HepG2 (cell line): Measurements from ENCODE around the gene ABCC10. TPM values are rescaled to one million over a fixed set of nuclear protein-coding genes. Genes with fewer than 3 reads are reported as not detected.

Experiments
- REXO4 ChIP-seq: sonication (generic); formaldehyde crosslinking; IDR thresholded peaks from 2 replicates; pipeline ENCODE4 v1.8.0; 2022; ENCODE audit warnings: missing genetic modification reagents, mild to moderate bottlenecking, borderline replicate concordance
- ZMYM2 ChIP-seq: sonication (generic); formaldehyde crosslinking; IDR thresholded peaks from 2 replicates; pipeline ENCODE4 v1.8.0; 2022; ENCODE audit warnings: mild to moderate bottlenecking, missing genetic modification reagents
- ZNF883 ChIP-seq: sonication (generic); formaldehyde crosslinking; IDR thresholded peaks from 2 replicates; pipeline ENCODE4 v1.5.1; 2020; ENCODE audit warnings: mild to moderate bottlenecking, missing genetic modification reagents; ENCODE audit errors: not compliant biosample characterization
- polyA plus RNA-seq, 8 experiments: library from polyadenylated mRNA; depleted of rRNA in 3 of 8; stranded (reverse) in 7 of 8; unstranded in 1 of 8; fragments of >200 nt; fragmentation: Illumina TruSeq in 4 of 8; extraction: Trizol in 4 of 8; gene quantifications; 2 replicates each; pipeline versions ENCODE4 v1.2.1 to v1.2.3, GENCODE V29; 2011 to 2016; ENCODE audit warnings: low read depth in 4 of 8, missing spikeins in 1 of 8, mixed read lengths in 1 of 8; ENCODE audit not compliant: insufficient read depth in 1 of 8
- total RNA-seq, 5 experiments: library from RNA; depleted of rRNA; stranded (reverse); fragments of >200 nt; fragmentation: Illumina TruSeq; extraction: Trizol; gene quantifications; 2 replicates each; pipeline ENCODE4 v1.2.3, GENCODE V29; 2016; ENCODE audit warnings: low read depth in 1 of 5
- TF ChIP-seq, protein P1 (sequence below): sonication (generic); formaldehyde crosslinking; IDR thresholded peaks from 2 replicates; pipeline ENCODE4 v1.4.0; 2020; ENCODE audit warnings: mild to moderate bottlenecking, missing genetic modification reagents
- TF ChIP-seq, protein P2 (sequence below): sonication (generic); formaldehyde crosslinking; IDR thresholded peaks from 2 replicates; pipeline ENCODE4 v1.4.0; 2020; ENCODE audit warnings: missing genetic modification reagents, mild to moderate bottlenecking, borderline replicate concordance
- TF ChIP-seq, protein P3 (sequence below): sonication (generic); formaldehyde crosslinking; IDR thresholded peaks from one replicate; pipeline ENCODE4 v1.5.1; 2020; ENCODE audit warnings: mild to moderate bottlenecking, missing genetic modification reagents; ENCODE audit errors: not compliant biosample characterization

Gene ABCC10
- total and polyA plus RNA-seq, 2 of the 13 experiments (the other 11 are each of a cell fraction or from before 2014, with no cell fraction given), result 16.0 to 24.3 TPM

DNA sequence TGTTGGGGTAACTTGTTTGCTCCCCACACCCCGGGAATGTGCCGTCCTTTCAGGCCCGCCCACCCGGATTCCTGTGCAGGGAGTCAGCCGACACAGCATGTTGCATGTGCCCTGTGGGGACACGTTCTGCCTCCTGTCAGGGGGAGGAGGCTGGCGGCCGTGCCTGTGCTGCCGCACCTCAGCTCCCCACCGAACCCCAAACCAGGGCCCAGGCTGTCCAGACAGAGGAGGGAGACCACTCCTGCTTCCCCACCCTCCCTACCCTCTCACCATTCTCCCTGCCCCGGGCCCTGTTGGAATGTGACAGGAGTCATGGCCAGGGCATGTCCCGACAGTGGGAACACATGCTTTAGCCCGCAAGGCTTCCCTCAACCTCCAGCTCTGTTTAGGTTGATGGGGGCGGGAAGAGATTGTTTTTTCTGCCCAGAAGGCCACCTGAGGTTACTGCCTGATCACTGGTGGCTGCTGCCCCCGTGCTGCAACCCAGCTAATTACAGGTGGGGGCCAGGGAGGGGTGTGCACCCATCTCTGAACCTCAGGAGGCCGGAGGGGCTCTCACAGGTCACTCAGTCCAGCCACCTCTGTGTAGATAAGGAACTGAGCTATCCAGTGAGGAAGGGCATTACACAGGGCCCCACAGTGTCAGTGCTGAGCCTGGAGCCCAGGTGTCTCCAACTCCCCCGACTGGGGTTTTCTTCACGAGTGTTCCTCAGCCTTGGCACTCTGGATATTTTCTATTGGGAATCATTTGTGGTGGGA lies 69.2 kb downstream of the ABCC10 start (continued):
- TF ChIP-seq, protein P1, sequence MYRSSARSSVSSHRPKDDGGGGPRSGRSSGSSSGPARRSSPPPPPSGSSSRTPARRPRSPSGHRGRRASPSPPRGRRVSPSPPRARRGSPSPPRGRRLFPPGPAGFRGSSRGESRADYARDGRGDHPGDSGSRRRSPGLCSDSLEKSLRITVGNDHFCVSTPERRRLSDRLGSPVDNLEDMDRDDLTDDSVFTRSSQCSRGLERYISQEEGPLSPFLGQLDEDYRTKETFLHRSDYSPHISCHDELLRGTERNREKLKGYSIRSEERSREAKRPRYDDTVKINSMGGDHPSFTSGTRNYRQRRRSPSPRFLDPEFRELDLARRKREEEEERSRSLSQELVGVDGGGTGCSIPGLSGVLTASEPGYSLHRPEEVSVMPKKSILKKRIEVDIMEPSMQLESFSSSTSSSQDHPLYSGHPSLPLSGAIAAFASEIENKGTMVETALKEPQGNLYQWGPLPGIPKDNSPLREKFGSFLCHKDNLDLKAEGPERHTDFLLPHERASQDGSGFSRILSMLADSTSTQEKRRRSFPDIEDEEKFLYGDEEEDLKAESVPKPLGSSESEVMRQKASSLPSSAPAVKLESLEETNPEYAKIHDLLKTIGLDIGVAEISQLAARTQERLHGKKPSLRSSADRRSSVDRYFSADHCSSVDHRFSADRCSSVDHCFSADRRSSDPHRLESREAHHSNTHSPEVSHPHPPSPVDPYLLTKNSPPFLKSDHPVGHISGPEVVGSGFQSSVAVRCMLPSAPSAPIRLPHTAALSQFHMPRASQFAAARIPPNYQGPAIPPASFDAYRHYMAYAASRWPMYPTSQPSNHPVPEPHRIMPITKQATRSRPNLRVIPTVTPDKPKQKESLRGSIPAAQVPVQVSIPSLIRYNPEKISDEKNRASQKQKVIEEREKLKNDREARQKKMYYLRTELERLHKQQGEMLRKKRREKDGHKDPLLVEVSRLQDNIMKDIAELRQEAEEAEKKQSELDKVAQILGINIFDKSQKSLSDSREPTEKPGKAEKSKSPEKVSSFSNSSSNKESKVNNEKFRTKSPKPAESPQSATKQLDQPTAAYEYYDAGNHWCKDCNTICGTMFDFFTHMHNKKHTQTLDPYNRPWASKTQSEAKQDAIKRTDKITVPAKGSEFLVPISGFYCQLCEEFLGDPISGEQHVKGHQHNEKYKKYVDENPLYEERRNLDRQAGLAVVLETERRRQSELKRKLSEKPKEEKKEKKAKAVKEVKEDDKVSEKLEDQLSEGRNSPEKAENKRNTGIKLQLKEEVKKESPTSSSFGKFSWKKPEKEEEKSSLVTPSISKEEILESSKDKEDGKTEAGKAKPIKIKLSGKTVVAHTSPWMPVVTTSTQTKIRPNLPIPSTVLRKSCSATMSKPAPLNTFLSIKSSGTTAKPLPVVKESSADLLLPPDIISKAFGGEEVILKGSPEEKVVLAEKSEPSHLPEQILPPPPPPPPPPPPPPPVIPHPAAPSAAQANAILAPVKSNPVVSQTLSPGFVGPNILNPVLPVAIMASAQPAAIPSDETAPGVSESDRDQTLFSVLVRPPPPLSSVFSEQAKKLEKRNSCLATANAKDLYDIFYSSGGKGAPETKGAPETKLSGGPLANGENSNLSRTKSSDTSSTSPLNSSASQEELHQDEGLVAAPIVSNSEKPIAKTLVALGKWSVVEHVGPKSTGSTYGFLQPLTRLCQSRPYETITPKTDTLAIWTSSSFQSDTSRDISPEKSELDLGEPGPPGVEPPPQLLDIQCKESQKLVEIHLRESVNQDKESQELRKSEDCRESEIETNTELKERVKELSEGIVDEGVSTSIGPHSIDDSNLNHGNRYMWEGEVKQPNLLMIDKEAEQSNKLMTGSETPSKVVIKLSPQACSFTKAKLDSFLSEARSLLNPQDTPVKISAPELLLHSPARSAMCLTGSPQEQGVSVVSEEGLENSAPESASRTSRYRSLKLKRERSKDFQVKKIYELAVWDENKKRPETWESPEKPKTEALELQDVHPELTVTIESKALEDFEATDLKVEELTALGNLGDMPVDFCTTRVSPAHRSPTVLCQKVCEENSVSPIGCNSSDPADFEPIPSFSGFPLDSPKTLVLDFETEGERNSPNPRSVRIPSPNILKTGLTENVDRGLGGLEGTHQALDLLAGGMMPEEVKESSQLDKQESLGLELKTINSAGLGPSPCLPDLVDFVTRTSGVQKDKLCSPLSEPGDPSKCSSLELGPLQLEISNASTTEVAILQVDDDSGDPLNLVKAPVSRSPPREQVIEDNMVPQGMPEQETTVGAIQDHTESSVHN (CRISPR knock-in tag), result no peak
- TF ChIP-seq ZMYM2 (CRISPR knock-in tag), result no peak
- TF ChIP-seq, protein P2, sequence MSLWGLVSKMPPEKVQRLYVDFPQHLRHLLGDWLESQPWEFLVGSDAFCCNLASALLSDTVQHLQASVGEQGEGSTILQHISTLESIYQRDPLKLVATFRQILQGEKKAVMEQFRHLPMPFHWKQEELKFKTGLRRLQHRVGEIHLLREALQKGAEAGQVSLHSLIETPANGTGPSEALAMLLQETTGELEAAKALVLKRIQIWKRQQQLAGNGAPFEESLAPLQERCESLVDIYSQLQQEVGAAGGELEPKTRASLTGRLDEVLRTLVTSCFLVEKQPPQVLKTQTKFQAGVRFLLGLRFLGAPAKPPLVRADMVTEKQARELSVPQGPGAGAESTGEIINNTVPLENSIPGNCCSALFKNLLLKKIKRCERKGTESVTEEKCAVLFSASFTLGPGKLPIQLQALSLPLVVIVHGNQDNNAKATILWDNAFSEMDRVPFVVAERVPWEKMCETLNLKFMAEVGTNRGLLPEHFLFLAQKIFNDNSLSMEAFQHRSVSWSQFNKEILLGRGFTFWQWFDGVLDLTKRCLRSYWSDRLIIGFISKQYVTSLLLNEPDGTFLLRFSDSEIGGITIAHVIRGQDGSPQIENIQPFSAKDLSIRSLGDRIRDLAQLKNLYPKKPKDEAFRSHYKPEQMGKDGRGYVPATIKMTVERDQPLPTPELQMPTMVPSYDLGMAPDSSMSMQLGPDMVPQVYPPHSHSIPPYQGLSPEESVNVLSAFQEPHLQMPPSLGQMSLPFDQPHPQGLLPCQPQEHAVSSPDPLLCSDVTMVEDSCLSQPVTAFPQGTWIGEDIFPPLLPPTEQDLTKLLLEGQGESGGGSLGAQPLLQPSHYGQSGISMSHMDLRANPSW, result no peak
- TF ChIP-seq, protein P3, sequence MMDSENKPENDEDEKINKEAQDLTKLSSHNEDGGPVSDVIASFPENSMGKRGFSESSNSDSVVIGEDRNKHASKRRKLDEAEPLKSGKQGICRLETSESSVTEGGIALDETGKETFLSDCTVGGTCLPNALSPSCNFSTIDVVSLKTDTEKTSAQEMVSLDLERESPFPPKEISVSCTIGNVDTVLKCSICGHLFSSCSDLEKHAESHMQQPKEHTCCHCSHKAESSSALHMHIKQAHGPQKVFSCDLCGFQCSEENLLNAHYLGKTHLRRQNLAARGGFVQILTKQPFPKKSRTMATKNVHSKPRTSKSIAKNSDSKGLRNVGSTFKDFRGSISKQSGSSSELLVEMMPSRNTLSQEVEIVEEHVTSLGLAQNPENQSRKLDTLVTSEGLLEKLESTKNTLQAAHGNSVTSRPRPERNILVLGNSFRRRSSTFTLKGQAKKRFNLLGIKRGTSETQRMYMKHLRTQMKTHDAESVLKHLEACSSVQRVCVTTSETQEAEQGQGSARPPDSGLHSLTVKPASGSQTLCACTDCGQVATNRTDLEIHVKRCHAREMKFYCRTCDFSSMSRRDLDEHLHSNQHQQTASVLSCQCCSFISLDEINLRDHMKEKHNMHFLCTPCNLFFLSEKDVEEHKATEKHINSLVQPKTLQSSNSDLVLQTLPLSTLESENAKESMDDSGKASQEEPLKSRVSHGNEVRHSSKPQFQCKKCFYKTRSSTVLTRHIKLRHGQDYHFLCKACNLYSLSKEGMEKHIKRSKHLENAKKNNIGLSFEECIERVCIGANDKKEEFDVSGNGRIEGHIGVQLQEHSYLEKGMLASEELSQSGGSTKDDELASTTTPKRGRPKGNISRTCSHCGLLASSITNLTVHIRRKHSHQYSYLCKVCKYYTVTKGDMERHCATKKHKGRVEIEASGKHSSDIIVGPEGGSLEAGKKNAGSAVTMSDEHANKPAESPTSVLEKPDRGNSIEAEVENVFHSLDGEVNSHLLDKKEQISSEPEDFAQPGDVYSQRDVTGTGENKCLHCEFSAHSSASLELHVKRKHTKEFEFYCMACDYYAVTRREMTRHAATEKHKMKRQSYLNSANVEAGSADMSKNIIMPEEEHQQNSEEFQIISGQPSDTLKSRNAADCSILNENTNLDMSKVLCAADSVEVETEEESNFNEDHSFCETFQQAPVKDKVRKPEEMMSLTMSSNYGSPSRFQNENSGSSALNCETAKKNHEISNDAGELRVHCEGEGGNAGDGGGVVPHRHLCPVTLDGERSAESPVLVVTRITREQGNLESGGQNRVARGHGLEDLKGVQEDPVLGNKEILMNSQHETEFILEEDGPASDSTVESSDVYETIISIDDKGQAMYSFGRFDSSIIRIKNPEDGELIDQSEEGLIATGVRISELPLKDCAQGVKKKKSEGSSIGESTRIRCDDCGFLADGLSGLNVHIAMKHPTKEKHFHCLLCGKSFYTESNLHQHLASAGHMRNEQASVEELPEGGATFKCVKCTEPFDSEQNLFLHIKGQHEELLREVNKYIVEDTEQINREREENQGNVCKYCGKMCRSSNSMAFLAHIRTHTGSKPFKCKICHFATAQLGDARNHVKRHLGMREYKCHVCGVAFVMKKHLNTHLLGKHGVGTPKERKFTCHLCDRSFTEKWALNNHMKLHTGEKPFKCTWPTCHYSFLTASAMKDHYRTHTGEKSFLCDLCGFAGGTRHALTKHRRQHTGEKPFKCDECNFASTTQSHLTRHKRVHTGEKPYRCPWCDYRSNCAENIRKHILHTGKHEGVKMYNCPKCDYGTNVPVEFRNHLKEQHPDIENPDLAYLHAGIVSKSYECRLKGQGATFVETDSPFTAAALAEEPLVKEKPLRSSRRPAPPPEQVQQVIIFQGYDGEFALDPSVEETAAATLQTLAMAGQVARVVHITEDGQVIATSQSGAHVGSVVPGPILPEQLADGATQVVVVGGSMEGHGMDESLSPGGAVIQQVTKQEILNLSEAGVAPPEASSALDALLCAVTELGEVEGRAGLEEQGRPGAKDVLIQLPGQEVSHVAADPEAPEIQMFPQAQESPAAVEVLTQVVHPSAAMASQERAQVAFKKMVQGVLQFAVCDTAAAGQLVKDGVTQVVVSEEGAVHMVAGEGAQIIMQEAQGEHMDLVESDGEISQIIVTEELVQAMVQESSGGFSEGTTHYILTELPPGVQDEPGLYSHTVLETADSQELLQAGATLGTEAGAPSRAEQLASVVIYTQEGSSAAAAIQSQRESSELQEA, result no peak
- no peak for TF ChIP-seq ZNF883 (CRISPR knock-in tag)
- TF ChIP-seq REXO4 (CRISPR knock-in tag), result no peak
